HL-60 (cell line): ENCODE measurements around the gene GRIA3.

Source experiments
- SPI1 ChIP-seq: IDR thresholded peaks from 2 replicates; pipeline ENCODE4 v1.6.1; 2012; ENCODE audit warnings: low read depth, mild to moderate bottlenecking, borderline replicate concordance
- TF ChIP-seq, protein P1 (sequence below): IDR thresholded peaks from one replicate; pipeline ENCODE4 v1.5.1; 2011; ENCODE audit warnings: low read length, control low read depth, inconsistent platforms; ENCODE audit not compliant: insufficient read depth

DNA sequence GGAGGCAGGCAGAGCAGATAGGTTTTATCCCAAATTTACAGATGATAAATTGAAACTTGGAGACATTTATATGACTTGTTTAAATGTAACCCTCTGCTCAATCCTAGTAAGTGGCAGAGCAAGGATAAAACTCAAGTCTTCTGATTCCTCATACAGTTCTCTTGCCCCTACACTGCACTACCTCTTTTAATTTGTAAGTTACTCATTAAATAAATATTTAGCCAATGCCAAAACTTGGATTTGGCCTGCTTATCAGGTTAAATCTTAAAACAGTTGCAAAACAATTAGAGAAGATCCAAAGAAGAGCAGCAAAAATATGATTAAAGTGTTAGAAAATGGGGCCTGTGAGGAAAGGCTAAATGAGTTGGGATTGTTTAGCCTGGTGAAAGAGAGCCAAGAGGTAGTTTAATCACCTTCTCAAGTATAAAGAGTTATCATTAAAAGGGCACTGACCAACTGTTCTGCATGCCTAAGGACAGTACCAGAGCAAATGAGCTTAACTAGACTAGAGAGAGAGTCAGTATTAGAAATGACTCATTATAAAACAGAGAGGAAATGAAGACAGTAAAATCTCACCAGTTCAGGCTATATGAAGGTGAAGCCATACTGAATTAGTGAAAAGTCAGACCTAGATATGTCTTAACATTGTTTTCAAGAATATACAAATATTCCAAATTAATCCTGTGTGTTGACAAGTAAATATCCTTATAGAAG, 146.3 kb downstream of the GRIA3 start:
- TF ChIP-seq, protein P1, sequence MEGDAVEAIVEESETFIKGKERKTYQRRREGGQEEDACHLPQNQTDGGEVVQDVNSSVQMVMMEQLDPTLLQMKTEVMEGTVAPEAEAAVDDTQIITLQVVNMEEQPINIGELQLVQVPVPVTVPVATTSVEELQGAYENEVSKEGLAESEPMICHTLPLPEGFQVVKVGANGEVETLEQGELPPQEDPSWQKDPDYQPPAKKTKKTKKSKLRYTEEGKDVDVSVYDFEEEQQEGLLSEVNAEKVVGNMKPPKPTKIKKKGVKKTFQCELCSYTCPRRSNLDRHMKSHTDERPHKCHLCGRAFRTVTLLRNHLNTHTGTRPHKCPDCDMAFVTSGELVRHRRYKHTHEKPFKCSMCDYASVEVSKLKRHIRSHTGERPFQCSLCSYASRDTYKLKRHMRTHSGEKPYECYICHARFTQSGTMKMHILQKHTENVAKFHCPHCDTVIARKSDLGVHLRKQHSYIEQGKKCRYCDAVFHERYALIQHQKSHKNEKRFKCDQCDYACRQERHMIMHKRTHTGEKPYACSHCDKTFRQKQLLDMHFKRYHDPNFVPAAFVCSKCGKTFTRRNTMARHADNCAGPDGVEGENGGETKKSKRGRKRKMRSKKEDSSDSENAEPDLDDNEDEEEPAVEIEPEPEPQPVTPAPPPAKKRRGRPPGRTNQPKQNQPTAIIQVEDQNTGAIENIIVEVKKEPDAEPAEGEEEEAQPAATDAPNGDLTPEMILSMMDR: no peak
- TF ChIP-seq SPI1: no peak
